Activated naive CD8-positive, alpha-beta T cell treated with anti-CD3 and anti-CD28 coated beads for 36 hours (primary cell): ENCODE results near the gene FSHR. TPM values are rescaled to one million over a fixed set of nuclear protein-coding genes. Genes with fewer than 3 reads are reported as not detected.

Experiments
- DNase-seq: peaks from one replicate; pipeline ENCODE4 v3.0.0; 2021
- H3K27ac Mint-ChIP-seq: one replicate; pipeline ENCODE4 v1.8.0; 2022; ENCODE audit warnings: mild to moderate bottlenecking, moderate library complexity, mixed read lengths
- H3K27me3 Mint-ChIP-seq: one replicate; pipeline ENCODE4 v1.8.0; 2022; ENCODE audit warnings: mild to moderate bottlenecking, mixed read lengths
- H3K36me3 Mint-ChIP-seq: one replicate; pipeline ENCODE4 v1.8.0; 2021; ENCODE audit warnings: mild to moderate bottlenecking, mixed read lengths
- H3K4me1 Mint-ChIP-seq: one replicate; pipeline ENCODE4 v1.8.0; 2021; ENCODE audit warnings: mixed read lengths
- H3K4me3 Mint-ChIP-seq: one replicate; pipeline ENCODE4 v1.8.0; 2022; ENCODE audit warnings: mild to moderate bottlenecking, moderate library complexity, mixed read lengths
- H3K9me3 Mint-ChIP-seq: one replicate; pipeline ENCODE4 v1.8.0; 2022; ENCODE audit warnings: mixed read lengths
- total RNA-seq, 2 experiments: library from RNA; stranded (reverse); gene quantifications; one replicate each; pipeline ENCODE4 v1.2.3, GENCODE V29; 2021

FSHR gene, protein sequence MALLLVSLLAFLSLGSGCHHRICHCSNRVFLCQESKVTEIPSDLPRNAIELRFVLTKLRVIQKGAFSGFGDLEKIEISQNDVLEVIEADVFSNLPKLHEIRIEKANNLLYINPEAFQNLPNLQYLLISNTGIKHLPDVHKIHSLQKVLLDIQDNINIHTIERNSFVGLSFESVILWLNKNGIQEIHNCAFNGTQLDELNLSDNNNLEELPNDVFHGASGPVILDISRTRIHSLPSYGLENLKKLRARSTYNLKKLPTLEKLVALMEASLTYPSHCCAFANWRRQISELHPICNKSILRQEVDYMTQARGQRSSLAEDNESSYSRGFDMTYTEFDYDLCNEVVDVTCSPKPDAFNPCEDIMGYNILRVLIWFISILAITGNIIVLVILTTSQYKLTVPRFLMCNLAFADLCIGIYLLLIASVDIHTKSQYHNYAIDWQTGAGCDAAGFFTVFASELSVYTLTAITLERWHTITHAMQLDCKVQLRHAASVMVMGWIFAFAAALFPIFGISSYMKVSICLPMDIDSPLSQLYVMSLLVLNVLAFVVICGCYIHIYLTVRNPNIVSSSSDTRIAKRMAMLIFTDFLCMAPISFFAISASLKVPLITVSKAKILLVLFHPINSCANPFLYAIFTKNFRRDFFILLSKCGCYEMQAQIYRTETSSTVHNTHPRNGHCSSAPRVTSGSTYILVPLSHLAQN
- total RNA-seq = not detected

DNA sequence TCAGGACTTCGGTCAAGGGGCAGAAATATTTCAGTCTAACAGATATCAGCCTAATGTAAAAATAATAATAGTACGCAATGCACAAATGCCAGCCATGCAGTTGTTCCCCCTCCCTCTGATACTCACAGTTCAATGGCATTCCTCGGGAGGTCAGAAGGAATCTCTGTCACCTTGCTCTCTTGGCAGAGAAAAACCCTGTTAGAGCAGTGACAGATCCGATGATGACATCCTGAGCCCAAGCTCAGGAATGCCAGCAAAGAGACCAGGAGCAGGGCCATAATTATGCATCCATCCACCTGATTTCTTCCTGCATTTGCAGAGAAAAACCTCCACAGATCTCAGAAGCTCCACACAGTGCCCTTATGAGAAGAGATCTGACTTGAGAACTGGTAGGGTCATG is at the start of gene FSHR:
Gene FSHR, minus strand, starts transcription at position 376 of the 400 bp plus-strand sequence. Its CDS starts 98 bp downstream, at position 278.
- H3K4me3 Mint-ChIP-seq = no peak within 1 kb of the TSS

DNA sequence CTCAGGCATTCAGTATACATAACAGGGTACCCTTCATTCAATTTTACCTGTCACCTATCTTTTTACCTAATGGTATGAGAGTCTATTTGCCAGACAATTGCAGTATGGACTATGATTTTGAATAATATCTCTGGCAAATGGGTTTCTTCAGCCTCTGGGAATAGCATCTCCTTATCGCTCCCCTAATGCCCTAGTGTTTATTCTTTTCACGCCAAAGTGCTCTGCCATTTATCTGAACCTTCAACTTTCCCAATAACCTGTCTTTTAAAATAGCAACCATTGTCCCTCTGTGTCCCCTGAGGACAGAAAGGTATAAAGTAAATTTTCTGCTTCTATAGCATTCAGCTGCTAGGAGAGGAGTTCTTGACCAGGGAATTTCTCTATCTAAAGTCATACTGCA is 45.0 kb upstream of the FSHR start:
- no peak overlapping the region for H3K27ac Mint-ChIP-seq
- no peak for DNase-seq
- no peak overlapping the region for H3K4me3 Mint-ChIP-seq
- H3K4me1 Mint-ChIP-seq = no peaks in the 10 kb centered on the region
- no peaks in the 10 kb centered on the region for H3K36me3 Mint-ChIP-seq
- H3K27me3 Mint-ChIP-seq = no peaks in the 10 kb centered on the region
- H3K9me3 Mint-ChIP-seq = no peaks in the 10 kb centered on the region

More for the DNA sequence above, at the start of gene FSHR:
- H3K4me1 Mint-ChIP-seq = no peaks in the 10 kb centered on the region
- no peaks in the 10 kb centered on the region for H3K36me3 Mint-ChIP-seq
- no peak within 1 kb of the TSS for H3K27ac Mint-ChIP-seq
- DNase-seq = no peak
- no peaks in the 10 kb centered on the region for H3K27me3 Mint-ChIP-seq
- H3K9me3 Mint-ChIP-seq = peaks cover 1% of the 10 kb centered on the region

DNA sequence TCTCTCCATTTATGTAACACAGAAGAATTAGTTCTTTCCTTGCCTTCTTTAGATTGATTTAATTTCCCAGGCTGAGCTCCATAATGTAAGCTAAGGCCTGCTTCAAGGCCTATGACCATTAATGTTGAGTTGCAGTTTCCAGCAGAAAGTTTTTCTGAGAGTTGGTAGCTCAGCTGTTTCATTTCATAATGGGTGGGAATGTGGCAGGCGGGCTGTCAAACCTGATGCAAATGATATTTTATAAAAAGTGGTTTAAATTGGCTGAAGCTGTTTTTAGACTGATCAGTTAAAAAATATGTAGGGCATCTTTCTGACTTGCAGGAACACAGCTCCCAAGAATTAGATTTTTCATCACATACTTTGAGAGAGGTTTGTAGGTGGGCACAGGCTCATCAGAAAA is 40.4 kb upstream of the FSHR start:
- DNase-seq = no peak
- no peaks in the 10 kb centered on the region for H3K27me3 Mint-ChIP-seq
- H3K4me1 Mint-ChIP-seq = no peaks in the 10 kb centered on the region
- H3K36me3 Mint-ChIP-seq = no peaks in the 10 kb centered on the region
- no peak overlapping the region for H3K4me3 Mint-ChIP-seq
- no peak overlapping the region for H3K27ac Mint-ChIP-seq
- H3K9me3 Mint-ChIP-seq = no peaks in the 10 kb centered on the region

- DNase-seq = no peak
- H3K4me3 Mint-ChIP-seq = no peak overlapping the region
- H3K27me3 Mint-ChIP-seq = no peaks in the 10 kb centered on the region
- no peaks in the 10 kb centered on the region for H3K4me1 Mint-ChIP-seq
- no peak overlapping the region for H3K27ac Mint-ChIP-seq
- no peaks in the 10 kb centered on the region for H3K36me3 Mint-ChIP-seq
- no peaks in the 10 kb centered on the region for H3K9me3 Mint-ChIP-seq
These were observed 37.7 kb upstream of the FSHR start for GRCh38 chr2:49192036-49192435.

GRCh38 chr2:49189512-49190225 is 35.4 kb upstream of the FSHR start:
- H3K27ac Mint-ChIP-seq = no peak overlapping the region
- H3K4me1 Mint-ChIP-seq = no peaks in the 10 kb centered on the region
- H3K4me3 Mint-ChIP-seq = no peak overlapping the region
- no peaks in the 10 kb centered on the region for H3K27me3 Mint-ChIP-seq
- no peaks in the 10 kb centered on the region for H3K36me3 Mint-ChIP-seq
- DNase-seq = no peak
- no peaks in the 10 kb centered on the region for H3K9me3 Mint-ChIP-seq

GRCh38 chr2:49186050-49186648 is 31.8 kb upstream of the FSHR start:
- DNase-seq = no peak
- Mint-ChIP-seq H3K27me3 (no peaks in the 10 kb centered on the region), H3K9me3 (no peaks in the 10 kb centered on the region), H3K4me3 (no peak overlapping the region), H3K27ac (no peak overlapping the region), H3K36me3 (no peaks in the 10 kb centered on the region), H3K4me1 (no peaks in the 10 kb centered on the region)

GRCh38 chr2:49178656-49179055 is 24.3 kb upstream of the FSHR start:
- Mint-ChIP-seq H3K4me3 (no peak overlapping the region), H3K27me3 (no peaks in the 10 kb centered on the region), H3K36me3 (no peaks in the 10 kb centered on the region), H3K4me1 (no peaks in the 10 kb centered on the region), H3K9me3 (no peaks in the 10 kb centered on the region), H3K27ac (no peak overlapping the region)
- no peak for DNase-seq

- H3K4me3 Mint-ChIP-seq = no peak overlapping the region
- no peaks in the 10 kb centered on the region for H3K4me1 Mint-ChIP-seq
These were observed 22.9 kb upstream of the FSHR start for GRCh38 chr2:49177194-49177593.

GRCh38 chr2:49175831-49176230 is 21.5 kb upstream of the FSHR start:
- Mint-ChIP-seq H3K27me3 (no peaks in the 10 kb centered on the region), H3K4me1 (no peaks in the 10 kb centered on the region), H3K36me3 (no peaks in the 10 kb centered on the region), H3K27ac (no peak overlapping the region), H3K4me3 (no peak overlapping the region), H3K9me3 (no peaks in the 10 kb centered on the region)
- DNase-seq = no peak

More at GRCh38 chr2:49177194-49177593, 22.9 kb upstream of the FSHR start:
- no peak overlapping the region for H3K27ac Mint-ChIP-seq
- no peaks in the 10 kb centered on the region for H3K36me3 Mint-ChIP-seq
- no peaks in the 10 kb centered on the region for H3K27me3 Mint-ChIP-seq
- no peak for DNase-seq
- H3K9me3 Mint-ChIP-seq = no peaks in the 10 kb centered on the region

GRCh38 chr2:49174750-49175149 is 20.4 kb upstream of the FSHR start:
- Mint-ChIP-seq H3K27me3 (no peaks in the 10 kb centered on the region), H3K36me3 (no peaks in the 10 kb centered on the region), H3K9me3 (peaks cover 2% of the 10 kb centered on the region), H3K4me1 (no peaks in the 10 kb centered on the region), H3K27ac (no peak overlapping the region), H3K4me3 (no peak overlapping the region)
- DNase-seq = no peak

- Mint-ChIP-seq H3K36me3 (no peaks in the 10 kb centered on the region), H3K9me3 (peaks cover 5% of the 10 kb centered on the region), H3K27me3 (no peaks in the 10 kb centered on the region), H3K4me3 (no peak overlapping the region), H3K27ac (no peak overlapping the region), H3K4me1 (no peaks in the 10 kb centered on the region)
- no peak for DNase-seq
These were observed 12.8 kb upstream of the FSHR start for GRCh38 chr2:49167131-49167530.

- H3K27ac Mint-ChIP-seq = no peak overlapping the region
- H3K4me3 Mint-ChIP-seq = no peak overlapping the region
- no peaks in the 10 kb centered on the region for H3K36me3 Mint-ChIP-seq
- no peak for DNase-seq
- no peaks in the 10 kb centered on the region for H3K4me1 Mint-ChIP-seq
- H3K9me3 Mint-ChIP-seq = peaks cover 5% of the 10 kb centered on the region
- no peaks in the 10 kb centered on the region for H3K27me3 Mint-ChIP-seq
These were observed 11.3 kb upstream of the FSHR start for GRCh38 chr2:49165662-49166061.

DNA sequence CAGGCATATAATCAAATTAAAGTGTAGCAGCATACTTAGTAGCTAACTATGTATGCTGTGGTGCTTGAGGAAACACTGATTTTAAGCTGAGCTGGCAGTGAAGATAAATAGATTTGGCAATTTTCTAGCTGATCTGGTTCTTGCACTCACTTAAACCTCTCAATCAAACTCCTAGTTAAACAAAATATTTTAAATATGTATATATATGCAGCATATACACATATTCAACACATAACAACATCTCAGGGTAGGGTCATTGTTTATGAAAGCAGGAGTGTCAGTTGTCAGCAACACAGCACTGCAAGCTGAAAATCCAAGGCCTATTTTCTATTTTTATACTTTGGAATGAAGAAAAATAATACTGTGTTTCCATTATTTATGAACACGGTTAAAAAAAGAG is 10.4 kb upstream of the FSHR start:
- no peak overlapping the region for H3K27ac Mint-ChIP-seq
- no peak overlapping the region for H3K4me3 Mint-ChIP-seq
- H3K4me1 Mint-ChIP-seq = no peaks in the 10 kb centered on the region
- peaks cover 3% of the 10 kb centered on the region for H3K9me3 Mint-ChIP-seq
- no peak for DNase-seq
- no peaks in the 10 kb centered on the region for H3K36me3 Mint-ChIP-seq
- no peaks in the 10 kb centered on the region for H3K27me3 Mint-ChIP-seq

DNA sequence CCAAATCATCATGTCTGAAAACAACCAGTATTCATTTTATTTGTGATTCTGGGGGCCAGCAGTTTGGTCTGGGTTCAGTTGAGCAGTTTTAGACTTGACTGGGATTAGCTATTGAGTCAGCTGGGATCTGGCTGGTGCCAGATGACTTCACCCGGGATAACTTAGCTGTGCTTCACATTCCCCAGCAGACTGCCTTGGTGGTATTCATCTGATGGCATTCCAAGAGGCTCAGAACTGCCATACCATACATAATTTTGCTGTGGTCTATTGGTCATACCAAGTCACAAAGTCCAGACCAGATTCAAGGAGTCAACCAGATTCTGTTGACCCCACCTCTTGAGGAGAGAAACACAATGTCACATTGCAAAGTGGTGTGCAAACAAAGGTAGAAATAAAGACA is 7.8 kb upstream of the FSHR start:
- no peaks in the 10 kb centered on the region for H3K36me3 Mint-ChIP-seq
- H3K9me3 Mint-ChIP-seq = no peaks in the 10 kb centered on the region
- no peak overlapping the region for H3K27ac Mint-ChIP-seq
- no peak overlapping the region for H3K4me3 Mint-ChIP-seq
- H3K4me1 Mint-ChIP-seq = no peaks in the 10 kb centered on the region
- H3K27me3 Mint-ChIP-seq = no peaks in the 10 kb centered on the region
- no peak for DNase-seq

- H3K27me3 Mint-ChIP-seq = no peaks in the 10 kb centered on the region
- DNase-seq = no peak
- H3K36me3 Mint-ChIP-seq = no peaks in the 10 kb centered on the region
- H3K9me3 Mint-ChIP-seq = peaks cover 1% of the 10 kb centered on the region
- no peaks in the 10 kb centered on the region for H3K4me1 Mint-ChIP-seq
- no peak overlapping the region for H3K4me3 Mint-ChIP-seq
- H3K27ac Mint-ChIP-seq = no peak overlapping the region
These were observed 576 bp upstream of the FSHR start for GRCh38 chr2:49154891-49155290.
